SJCRH30 (cell line): ENCODE measurements around the gene PCNA. TPM values are rescaled to one million over a fixed set of nuclear protein-coding genes. Genes with fewer than 3 reads are reported as not detected.
A peak's percentile ranks its signal among the peaks of the same experiment; 100 is the strongest.

Experiments
- DNase-seq, 2 experiments: peaks; one replicate each; pipeline ENCODE4 v3.0.0-alpha.2; 2015 to 2020
- H3K27ac ChIP-seq: fragments of 250-450 bp; sonication (Bioruptor Pico); 2 replicates; pipeline ENCODE4 v1.5.1; 2020; ENCODE audit warnings: mild to moderate bottlenecking, moderate library complexity
- H3K27me3 ChIP-seq: fragments of 250-450 bp; sonication (Bioruptor Pico); 2 replicates; pipeline ENCODE4 v1.5.1; 2020; ENCODE audit warnings: mild to moderate bottlenecking, moderate library complexity
- H3K36me3 ChIP-seq: fragments of 250-450 bp; sonication (Bioruptor Pico); 2 replicates; pipeline ENCODE4 v1.5.1; 2020; ENCODE audit warnings: mild to moderate bottlenecking, moderate library complexity
- H3K4me1 ChIP-seq: fragments of 250-450 bp; sonication (Bioruptor Pico); 2 replicates; pipeline ENCODE4 v1.5.1; 2020; ENCODE audit warnings: mild to moderate bottlenecking, moderate library complexity
- H3K4me3 ChIP-seq: fragments of 250-450 bp; sonication (Bioruptor Pico); 2 replicates; pipeline ENCODE4 v1.5.1; 2020; ENCODE audit warnings: mild to moderate bottlenecking, moderate library complexity
- H3K9me3 ChIP-seq: fragments of 250-450 bp; sonication (Bioruptor Pico); replicated peaks from 2 replicates; pipeline ENCODE4 v1.5.1; 2020; ENCODE audit warnings: mild to moderate bottlenecking, moderate library complexity
- total RNA-seq: library from RNA; depleted of rRNA; stranded (reverse); fragments of >200 nt; shearing (Covaris generic); gene quantifications from 2 replicates; pipeline ENCODE4 v1.2.3, GENCODE V29; 2014

Gene PCNA
- total RNA-seq, 1 experiment from 2014 or later = 450 TPM

DNA sequence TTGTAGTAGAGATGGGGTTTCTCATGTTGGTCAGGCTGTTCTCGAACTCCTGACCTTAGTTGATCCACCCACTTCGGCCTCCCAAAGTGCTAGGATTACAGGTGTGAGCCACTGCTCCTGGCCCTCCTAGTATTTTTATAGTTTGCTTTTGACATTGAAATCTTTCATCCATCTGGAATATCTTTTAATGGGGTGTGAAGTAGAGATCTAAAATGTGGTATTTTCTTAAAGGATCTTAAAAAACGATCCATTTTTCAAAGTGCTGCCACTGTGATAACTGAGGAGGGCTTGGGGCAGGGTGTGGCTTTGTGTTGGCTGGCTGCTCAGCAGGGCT lies 30.1 kb upstream of the PCNA start:
- peaks cover 3% of the 10 kb centered on the region; the same call in 1 of the 2 replicates for H3K36me3 ChIP-seq
- no peaks in the 10 kb centered on the region for H3K9me3 ChIP-seq
- no peak for DNase-seq
- no peak overlapping the region for H3K27ac ChIP-seq
- no peak overlapping the region for H3K4me3 ChIP-seq
- no peaks in the 10 kb centered on the region for H3K27me3 ChIP-seq
- no peaks in the 10 kb centered on the region for H3K4me1 ChIP-seq

DNA sequence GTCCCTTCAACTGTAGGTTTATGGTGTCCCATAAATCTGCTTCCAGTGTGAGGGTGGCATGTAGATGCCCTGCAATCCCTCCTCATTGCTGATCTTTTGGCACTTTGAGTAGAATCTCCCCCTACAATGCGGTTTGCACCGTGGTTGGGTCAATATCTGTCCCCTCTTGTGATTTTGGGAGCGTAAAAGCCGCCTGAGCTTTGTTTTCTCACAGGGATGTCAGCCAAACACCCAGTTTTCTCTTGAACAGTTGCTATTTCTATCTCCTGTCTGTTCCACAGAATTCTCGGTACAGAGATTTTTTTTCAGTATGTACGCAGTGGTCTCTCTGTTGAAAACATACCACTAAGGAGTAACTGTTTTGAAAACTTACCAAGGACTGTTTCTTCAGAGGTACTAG lies 28.8 kb upstream of the PCNA start:
- no peak overlapping the region for H3K4me3 ChIP-seq
- H3K27ac ChIP-seq = no peak overlapping the region
- H3K27me3 ChIP-seq = no peaks in the 10 kb centered on the region
- H3K9me3 ChIP-seq = no peaks in the 10 kb centered on the region
- H3K36me3 ChIP-seq = peaks cover 3% of the 10 kb centered on the region; the same call in 1 of the 2 replicates
- H3K4me1 ChIP-seq = no peaks in the 10 kb centered on the region
- no peak for DNase-seq

DNA sequence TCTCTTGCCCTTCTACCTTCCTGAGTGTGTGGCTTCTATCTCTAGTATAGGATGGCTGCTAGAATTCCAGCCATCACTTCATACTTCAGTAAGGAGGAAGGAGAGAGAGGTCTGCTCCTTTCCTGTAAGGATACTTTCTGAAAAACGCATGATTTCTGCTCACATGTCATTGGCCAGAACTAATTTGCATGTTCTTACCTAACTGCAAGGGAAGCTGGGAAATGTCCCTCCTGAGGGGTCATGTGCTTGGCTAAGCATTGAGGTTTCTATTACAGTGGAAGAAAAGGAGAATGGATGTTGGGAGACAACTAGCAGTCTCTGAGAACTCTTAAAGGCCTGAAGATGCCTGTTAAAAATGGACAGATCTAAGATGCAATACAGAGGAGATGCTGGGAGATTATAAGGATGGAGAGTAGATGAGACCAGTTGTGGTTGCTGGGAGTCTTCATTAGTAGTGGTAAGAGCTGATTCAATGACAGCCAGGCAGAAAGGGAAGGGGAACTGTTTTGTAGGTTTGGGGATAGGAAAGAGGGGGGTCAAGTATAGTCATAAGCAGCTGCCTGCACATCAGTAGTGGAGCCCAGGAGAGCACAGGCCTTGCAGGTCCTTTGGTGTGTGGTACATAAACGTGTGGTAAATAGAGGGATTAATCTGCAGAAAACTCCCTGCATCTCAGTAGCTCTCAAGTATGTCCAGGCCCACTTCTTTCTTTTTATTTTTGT lies 27.3 kb upstream of the PCNA start:
- DNase-seq = no peak
- H3K4me1 ChIP-seq = no peaks in the 10 kb centered on the region
- H3K27ac ChIP-seq = no peak overlapping the region
- no peak overlapping the region for H3K4me3 ChIP-seq
- H3K36me3 ChIP-seq = peaks cover 3% of the 10 kb centered on the region; the same call in 1 of the 2 replicates
- H3K9me3 ChIP-seq = no peaks in the 10 kb centered on the region
- H3K27me3 ChIP-seq = no peaks in the 10 kb centered on the region

GRCh38 chr20:5146099-5146668 lies 26.4 kb upstream of the PCNA start:
- no peak overlapping the region for H3K27ac ChIP-seq
- no peaks in the 10 kb centered on the region for H3K9me3 ChIP-seq
- no peak overlapping the region for H3K4me3 ChIP-seq
- H3K4me1 ChIP-seq = no peaks in the 10 kb centered on the region
- no peak for DNase-seq
- H3K36me3 ChIP-seq = peaks cover 3% of the 10 kb centered on the region; the same call in 1 of the 2 replicates
- no peaks in the 10 kb centered on the region for H3K27me3 ChIP-seq

DNA sequence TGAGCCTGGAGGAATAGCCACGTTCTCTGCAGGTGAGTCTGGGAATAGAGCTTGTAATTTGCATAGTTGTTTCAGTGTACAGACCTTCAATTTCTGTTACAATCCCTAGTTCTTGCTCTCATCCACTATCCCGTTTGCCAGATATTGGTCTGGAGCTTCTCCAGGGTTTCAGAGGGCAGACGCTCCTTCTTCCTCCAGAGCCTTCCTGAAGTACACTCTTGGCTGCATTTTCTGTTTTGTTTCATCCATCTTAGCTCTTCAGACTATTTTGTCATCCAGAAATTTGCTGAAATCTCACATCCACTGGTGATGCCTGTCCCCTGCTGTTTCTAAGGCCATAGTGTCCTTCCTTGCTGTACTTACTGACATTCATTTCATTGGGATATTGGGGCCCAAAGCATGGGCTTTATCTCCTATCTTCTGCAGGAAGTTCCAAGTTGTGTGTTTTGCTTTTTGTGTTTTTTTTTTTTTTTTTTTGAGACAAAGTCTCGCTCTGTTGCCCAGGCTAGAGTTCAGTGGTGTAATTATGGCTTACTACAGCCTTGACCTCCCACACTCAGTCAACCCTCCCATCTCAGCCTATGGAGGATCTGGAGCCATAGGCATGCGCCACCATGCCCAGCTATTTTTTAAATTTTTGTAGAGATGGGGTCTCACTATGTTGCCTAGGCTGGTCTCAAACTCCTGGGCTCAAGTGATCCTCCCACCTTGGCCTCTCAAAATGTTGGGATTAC lies 25.8 kb upstream of the PCNA start:
- H3K4me1 ChIP-seq = no peaks in the 10 kb centered on the region
- no peaks in the 10 kb centered on the region for H3K27me3 ChIP-seq
- no peak overlapping the region for H3K4me3 ChIP-seq
- H3K9me3 ChIP-seq = no peaks in the 10 kb centered on the region
- DNase-seq = no peak
- H3K36me3 ChIP-seq = peaks cover 3% of the 10 kb centered on the region; the same call in 1 of the 2 replicates
- H3K27ac ChIP-seq = no peak overlapping the region

DNA sequence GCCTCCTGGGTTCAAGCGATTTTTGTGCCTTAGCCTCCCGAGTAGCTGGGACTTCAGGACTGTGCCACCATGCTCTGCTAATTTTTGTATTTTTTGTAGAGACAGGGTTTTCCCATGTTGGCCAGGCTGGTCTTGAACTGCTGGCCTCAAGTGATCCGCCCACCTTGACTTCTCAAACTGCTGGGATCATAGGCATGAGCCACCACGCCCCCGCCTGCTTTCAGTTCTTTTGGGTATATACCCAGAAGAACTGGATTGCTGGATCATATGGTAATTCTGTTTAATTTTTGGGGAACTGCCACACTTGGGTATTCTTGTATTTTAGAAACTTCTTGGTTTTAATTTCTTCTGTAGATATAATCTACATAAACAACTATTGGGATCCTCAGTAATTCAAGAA lies 24.1 kb upstream of the PCNA start:
- Histone ChIP-seq H3K4me1 (no peaks in the 10 kb centered on the region), H3K36me3 (peaks cover 3% of the 10 kb centered on the region; the same call in 1 of the 2 replicates), H3K27me3 (no peaks in the 10 kb centered on the region), H3K27ac (no peak overlapping the region), H3K9me3 (no peaks in the 10 kb centered on the region), H3K4me3 (no peak overlapping the region)
- DNase-seq = no peak

- Histone ChIP-seq H3K36me3 (peaks cover 3% of the 10 kb centered on the region; the same call in 1 of the 2 replicates), H3K4me1 (no peaks in the 10 kb centered on the region), H3K27me3 (no peaks in the 10 kb centered on the region), H3K9me3 (no peaks in the 10 kb centered on the region), H3K27ac (no peak overlapping the region), H3K4me3 (no peak overlapping the region)
- DNase-seq = no peak
Measured at GRCh38 chr20:5141615-5142014, 21.9 kb upstream of the PCNA start.

DNA sequence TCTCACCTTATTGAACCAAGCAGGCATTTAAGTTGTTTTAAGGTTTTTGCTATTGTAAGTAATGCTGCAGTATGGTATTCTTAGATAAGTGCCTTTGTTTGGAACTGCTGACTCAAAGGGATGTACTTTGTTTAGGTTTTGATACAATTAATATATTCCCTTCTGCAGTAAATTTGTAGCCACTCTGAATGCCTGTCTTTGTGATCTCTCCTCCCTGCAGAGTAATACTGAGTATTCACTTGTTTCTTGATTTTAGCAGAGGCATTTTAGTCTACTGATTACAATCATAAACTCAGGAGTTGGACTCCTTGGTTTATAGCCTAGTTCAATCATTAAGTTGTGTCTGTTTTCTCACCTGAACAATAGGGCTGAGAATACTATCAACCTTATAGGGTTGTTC lies 20.4 kb upstream of the PCNA start:
- Histone ChIP-seq H3K27me3 (no peaks in the 10 kb centered on the region), H3K9me3 (no peaks in the 10 kb centered on the region), H3K27ac (no peak overlapping the region), H3K36me3 (no peaks in the 10 kb centered on the region), H3K4me3 (no peak overlapping the region), H3K4me1 (no peaks in the 10 kb centered on the region)
- DNase-seq = no peak

GRCh38 chr20:5136096-5136495 lies 16.3 kb upstream of the PCNA start:
- no peaks in the 10 kb centered on the region for H3K9me3 ChIP-seq
- no peaks in the 10 kb centered on the region for H3K4me1 ChIP-seq
- H3K36me3 ChIP-seq = no peaks in the 10 kb centered on the region
- H3K27ac ChIP-seq = no peak overlapping the region
- DNase-seq = no peak
- no peak overlapping the region for H3K4me3 ChIP-seq
- no peaks in the 10 kb centered on the region for H3K27me3 ChIP-seq

GRCh38 chr20:5135363-5136012 lies 15.7 kb upstream of the PCNA start:
- no peaks in the 10 kb centered on the region for H3K4me1 ChIP-seq
- no peak for DNase-seq
- H3K27me3 ChIP-seq = no peaks in the 10 kb centered on the region
- H3K36me3 ChIP-seq = no peaks in the 10 kb centered on the region
- no peak overlapping the region for H3K27ac ChIP-seq
- no peaks in the 10 kb centered on the region for H3K9me3 ChIP-seq
- no peak overlapping the region for H3K4me3 ChIP-seq

DNA sequence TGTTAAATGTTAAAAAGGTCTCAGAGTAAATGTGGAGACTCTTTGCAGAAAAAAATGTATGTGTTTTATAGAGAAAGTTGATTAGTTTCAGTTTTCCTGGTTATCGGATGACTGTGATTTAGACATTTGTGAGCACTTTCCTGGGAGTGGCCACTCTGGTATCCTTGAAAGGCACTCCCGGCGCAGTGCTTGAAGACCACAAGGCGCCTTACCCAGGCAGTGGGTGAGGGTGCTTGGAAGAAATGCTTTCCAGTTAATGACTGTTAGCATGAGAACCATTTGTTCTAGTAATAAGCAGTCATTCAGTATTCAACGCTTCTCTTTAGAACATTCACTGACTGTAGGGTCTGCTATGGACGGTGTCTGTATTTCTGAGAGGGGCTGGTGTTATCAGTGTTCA lies 14.2 kb upstream of the PCNA start:
- Histone ChIP-seq H3K27ac (no peak overlapping the region), H3K4me1 (no peaks in the 10 kb centered on the region), H3K4me3 (no peak overlapping the region), H3K36me3 (no peaks in the 10 kb centered on the region), H3K9me3 (no peaks in the 10 kb centered on the region), H3K27me3 (no peaks in the 10 kb centered on the region)
- DNase-seq = no peak

GRCh38 chr20:5131502-5131901 lies 11.7 kb upstream of the PCNA start:
- Histone ChIP-seq H3K4me1 (0 out of 2 replicates have a peak, but pooled peaks cover 4% of the 10 kb centered on the region), H3K27ac (no peak overlapping the region), H3K36me3 (no peaks in the 10 kb centered on the region), H3K9me3 (no peaks in the 10 kb centered on the region), H3K4me3 (no peak overlapping the region), H3K27me3 (no peaks in the 10 kb centered on the region)
- no peak for DNase-seq

- Histone ChIP-seq H3K9me3 (no peaks in the 10 kb centered on the region), H3K4me1 (0 out of 2 replicates have a peak, but pooled peaks cover 4% of the 10 kb centered on the region), H3K27me3 (no peaks in the 10 kb centered on the region), H3K4me3 (no peak overlapping the region), H3K27ac (no peak overlapping the region), H3K36me3 (no peaks in the 10 kb centered on the region)
- DNase-seq = no peak
Measured at GRCh38 chr20:5128886-5129285, 9.1 kb upstream of the PCNA start.

GRCh38 chr20:5127859-5128424 lies 8.2 kb upstream of the PCNA start:
- Histone ChIP-seq H3K27me3 (no peaks in the 10 kb centered on the region), H3K27ac (peak overlapping the region; percentile 57), H3K9me3 (no peaks in the 10 kb centered on the region), H3K4me1 (0 out of 2 replicates have a peak, but pooled peaks cover 4% of the 10 kb centered on the region), H3K4me3 (peak overlapping the region; percentile 68), H3K36me3 (no peaks in the 10 kb centered on the region)
- DNase-seq = peak in 1 of 2 experiments; percentile 26
